GM12878 (cell line): ENCODE results near the gene OPCML. TPM values are rescaled to one million over a fixed set of nuclear protein-coding genes. Genes with fewer than 3 reads are reported as not detected.
A peak's percentile ranks its signal among the peaks of the same experiment; 100 is the strongest.

Source experiments
- ATAC-seq: fragments of 200-7000 bp; cut with Tn5 transposase; 3 replicates; pipeline ENCODE4 v1.9.1; 2020; ENCODE audit warnings: mild to moderate bottlenecking, moderate library complexity
- BruUV-seq: library from RNA; stranded (reverse); fragments of 400-500 nt; replicated peaks from 2 replicates; lab custom pipeline; 2021; lab: Mats Ljungman, UMichigan
- CTCF ChIA-PET: fragments of 300-600 bp; sonication (Branson Sonifier 250); formaldehyde crosslinking; extraction: SDS; loops from one replicate; lab custom pipeline; 2021; ENCODE audit warnings: inconsistent platforms; lab: Yijun Ruan, JAX
- POLR2A ChIA-PET: fragments of 350-600 bp; formaldehyde crosslinking; extraction: SDS; loops from one replicate; lab custom pipeline; 2021; ENCODE audit warnings: inconsistent platforms; lab: Charles Lee
- RAD21 ChIA-PET: fragments of 300-600 bp; sonication (Branson Sonifier 250); formaldehyde crosslinking; loops from one replicate; lab custom pipeline; 2023; ENCODE audit warnings: antibody characterized with exemption; ENCODE audit not compliant: unreplicated experiment; lab: Charles Lee
- SMC1A ChIA-PET: fragments of 300-600 bp; sonication (Branson Sonifier 250); formaldehyde crosslinking; loops from one replicate; lab custom pipeline; 2023; ENCODE audit not compliant: unreplicated experiment, uncharacterized antibody; lab: Charles Lee
- DNase-seq: peaks from one replicate; pipeline ENCODE4 v3.0.0-alpha.2; 2011; ENCODE audit warnings: low read depth, low spot score
- FAIRE-seq: peaks from 3 replicates; lab custom pipeline; 2011; peaks lifted over from hg19 to GRCh38; lab: Jason Lieb, UNC
- H2AFZ ChIP-seq: 2 replicates; pipeline ENCODE4 v1.6.0; 2011; ENCODE audit warnings: low read depth, low read length, control low read depth; ENCODE audit not compliant: control insufficient read depth
- H3K27ac ChIP-seq: 2 replicates; pipeline ENCODE4 v1.5.1; 2011; ENCODE audit warnings: control low read depth; ENCODE audit not compliant: control insufficient read depth, insufficient read depth
- H3K27me3 ChIP-seq, 2 experiments: replicated peaks in 1 of 2; 2 replicates each; pipeline versions ENCODE4 v1.6.0 to v1.6.1; 2011; ENCODE audit warnings: low read length in 1 of 2; ENCODE audit not compliant: control insufficient read depth in 2 of 2, insufficient read depth in 2 of 2
- H3K36me3 ChIP-seq, 2 experiments: 2 replicates each; pipeline ENCODE4 v1.5.1; 2011; ENCODE audit warnings: low read length in 1 of 2; ENCODE audit not compliant: control insufficient read depth in 2 of 2, insufficient read depth in 2 of 2
- H3K4me1 ChIP-seq: 2 replicates; pipeline ENCODE4 v1.6.1; 2011; ENCODE audit warnings: mild to moderate bottlenecking, low read length, moderate library complexity, mixed read lengths; ENCODE audit not compliant: control insufficient read depth, insufficient read depth
- H3K4me2 ChIP-seq: 2 replicates; pipeline ENCODE4 v1.6.0; 2011; ENCODE audit warnings: control low read depth; ENCODE audit not compliant: control insufficient read depth, insufficient read depth
- H3K4me3 ChIP-seq: fragments of 200-600 bp; sonication (generic); 2 replicates; pipeline ENCODE4 v1.5.1; 2016
- H3K79me2 ChIP-seq: 2 replicates; pipeline ENCODE4 v1.6.0; 2011; ENCODE audit warnings: low read length; ENCODE audit not compliant: control insufficient read depth, insufficient read depth
- H3K9ac ChIP-seq: 2 replicates; pipeline ENCODE4 v1.8.0; 2011; ENCODE audit warnings: low read length, control low read depth, mixed read lengths; ENCODE audit not compliant: control insufficient read depth, insufficient read depth
- H3K9me3 ChIP-seq: replicated peaks from 3 replicates; pipeline ENCODE4 v1.5.1; 2011; ENCODE audit warnings: mild to moderate bottlenecking, low read length; ENCODE audit not compliant: control insufficient read depth, insufficient read depth
- H4K20me1 ChIP-seq: 2 replicates; pipeline ENCODE4 v1.6.0; 2011; ENCODE audit not compliant: control insufficient read depth, insufficient read depth
- CTCF ChIP-seq, 3 experiments: IDR thresholded peaks in 2 of 3; conservative IDR thresholded peaks in 1 of 3; 2 replicates each; pipeline ENCODE4 v1.5.1; 2011; ENCODE audit warnings: low read depth in 3 of 3, low read length in 3 of 3, mild to moderate bottlenecking in 3 of 3, control low read depth in 2 of 3, moderate library complexity in 2 of 3, inconsistent platforms in 1 of 3, mixed read lengths in 1 of 3; ENCODE audit not compliant: control insufficient read depth in 2 of 3, insufficient read depth in 1 of 3; ENCODE audit errors: extremely low read depth in 1 of 3
- RAD21 ChIP-seq: IDR thresholded peaks from 2 replicates; pipeline ENCODE4 v1.6.1; 2011; ENCODE audit warnings: mild to moderate bottlenecking, low read depth, low read length, moderate library complexity; ENCODE audit not compliant: insufficient read depth
- RAD51 ChIP-seq: fragments of 450-650 bp; IDR thresholded peaks from 2 replicates; pipeline ENCODE4 v1.6.1; 2016; ENCODE audit warnings: moderate library complexity, mild to moderate bottlenecking, inconsistent platforms
- WGBS: methylation state at CpG from one replicate; pipeline ENCODE4 v1.1.6; 2016; ENCODE audit warnings: low lambda C conversion rate; ENCODE audit not compliant: insufficient replicate concordance, insufficient coverage; ENCODE audit errors: missing lambda C conversion rate; 5-methylcytosine and 5-hydroxymethylcytosine counted together
- in situ Hi-C: fragments of 300-500 bp; cut with MboI; formaldehyde crosslinking; loops from 9 replicates; pipeline ENCODE4 v1.14.3; 2018; ENCODE audit warnings: mixed read lengths
- intact Hi-C: fragments of 100-400 bp; cut with micrococcal nuclease; formaldehyde crosslinking; loops from one replicate; pipeline ENCODE4 v1.14.2; 2022; ENCODE audit not compliant: unreplicated experiment
- polyA plus RNA-seq, 11 experiments: library from polyadenylated mRNA; depleted of rRNA in 4 of 11; unstranded in 6 of 11; stranded (reverse) in 5 of 11; fragments of >200 nt; fragmentation: Nextera tagmentation in 4 of 11; fragmentation: Illumina TruSeq in 1 of 11; extraction: Ambion mirVana in 4 of 11; extraction: Trizol in 1 of 11; gene quantifications; 1 replicate in 1 of 11; 2 replicates in 10 of 11; pipeline versions ENCODE4 v1.2.1 to v1.2.3, GENCODE V29; 2011 to 2016; ENCODE audit warnings: inconsistent platforms in 2 of 11, missing spikeins in 2 of 11, low read depth in 1 of 11
- total RNA-seq, 4 experiments: library from RNA; depleted of rRNA in 3 of 4; stranded (reverse); fragments of >200 nt in 3 of 4; fragmentation: Illumina TruSeq in 1 of 4; extraction: Trizol in 1 of 4; gene quantifications; 2 replicates each; pipeline versions ENCODE4 v1.2.1 to v1.2.3, GENCODE V29; 2013 to 2021
- TF ChIP-seq, protein P1 (sequence below): fragments of 450-650 bp; IDR thresholded peaks from 2 replicates; pipeline ENCODE4 v1.6.1; 2016; ENCODE audit warnings: mild to moderate bottlenecking, moderate library complexity, borderline replicate concordance

Gene OPCML
- total and polyA plus RNA-seq, 10 of the 15 experiments (the other 5 are each of a cell fraction or from before 2014, with no cell fraction given) = 0.84 TPM; not detected in 9

GRCh38 chr11:133064152-133064877, 468.0 kb downstream of the OPCML start:
- Histone ChIP-seq H3K4me1 (no peaks in the 10 kb centered on the region), H2AFZ (no peak overlapping the region), H4K20me1 (no peaks in the 10 kb centered on the region), H3K27ac (no peak overlapping the region), H3K9ac (no peak overlapping the region), H3K79me2 (no peaks in the 10 kb centered on the region), H3K36me3 (no peaks in the 10 kb centered on the region), H3K4me3 (no peak overlapping the region), H3K27me3 (peaks cover 2 to 3% of the 10 kb centered on the region in 2 experiments; a peak in 1 of 4 replicates)
- intact Hi-C loops = no loop called here
- DNase-seq = no peak
- no peak for FAIRE-seq
- ATAC-seq = peak; percentile 41; the same call in 2 of the 3 replicates
- POLR2A ChIA-PET = no interaction called here
- WGBS = 21% methylated on average over 44 of the region's 44 CpGs
- in situ Hi-C loops = no loop called here
- TF ChIP-seq, protein P1, sequence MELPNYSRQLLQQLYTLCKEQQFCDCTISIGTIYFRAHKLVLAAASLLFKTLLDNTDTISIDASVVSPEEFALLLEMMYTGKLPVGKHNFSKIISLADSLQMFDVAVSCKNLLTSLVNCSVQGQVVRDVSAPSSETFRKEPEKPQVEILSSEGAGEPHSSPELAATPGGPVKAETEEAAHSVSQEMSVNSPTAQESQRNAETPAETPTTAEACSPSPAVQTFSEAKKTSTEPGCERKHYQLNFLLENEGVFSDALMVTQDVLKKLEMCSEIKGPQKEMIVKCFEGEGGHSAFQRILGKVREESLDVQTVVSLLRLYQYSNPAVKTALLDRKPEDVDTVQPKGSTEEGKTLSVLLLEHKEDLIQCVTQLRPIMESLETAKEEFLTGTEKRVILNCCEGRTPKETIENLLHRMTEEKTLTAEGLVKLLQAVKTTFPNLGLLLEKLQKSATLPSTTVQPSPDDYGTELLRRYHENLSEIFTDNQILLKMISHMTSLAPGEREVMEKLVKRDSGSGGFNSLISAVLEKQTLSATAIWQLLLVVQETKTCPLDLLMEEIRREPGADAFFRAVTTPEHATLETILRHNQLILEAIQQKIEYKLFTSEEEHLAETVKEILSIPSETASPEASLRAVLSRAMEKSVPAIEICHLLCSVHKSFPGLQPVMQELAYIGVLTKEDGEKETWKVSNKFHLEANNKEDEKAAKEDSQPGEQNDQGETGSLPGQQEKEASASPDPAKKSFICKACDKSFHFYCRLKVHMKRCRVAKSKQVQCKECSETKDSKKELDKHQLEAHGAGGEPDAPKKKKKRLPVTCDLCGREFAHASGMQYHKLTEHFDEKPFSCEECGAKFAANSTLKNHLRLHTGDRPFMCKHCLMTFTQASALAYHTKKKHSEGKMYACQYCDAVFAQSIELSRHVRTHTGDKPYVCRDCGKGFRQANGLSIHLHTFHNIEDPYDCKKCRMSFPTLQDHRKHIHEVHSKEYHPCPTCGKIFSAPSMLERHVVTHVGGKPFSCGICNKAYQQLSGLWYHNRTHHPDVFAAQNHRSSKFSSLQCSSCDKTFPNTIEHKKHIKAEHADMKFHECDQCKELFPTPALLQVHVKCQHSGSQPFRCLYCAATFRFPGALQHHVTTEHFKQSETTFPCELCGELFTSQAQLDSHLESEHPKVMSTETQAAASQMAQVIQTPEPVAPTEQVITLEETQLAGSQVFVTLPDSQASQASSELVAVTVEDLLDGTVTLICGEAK = no peak
- peak; percentile 29; the same call in 1 of the 2 replicates for TF ChIP-seq RAD21
- TF ChIP-seq CTCF (IDR thresholded peaks at IDR 0.05 in 2 of 3, conservative IDR thresholded peaks at IDR 0.05 in 1 of 3; ENCODE audit: control insufficient read depth in 2 of 3, extremely low read depth in 1 of 3, insufficient read depth in 1 of 3, low read depth in 3 of 3, low read length in 3 of 3) = peak; percentile 2 to 20 (median 11); a peak in 1 of 6 replicates
- TF ChIP-seq RAD51 = no peak
- TF ChIP-seq, all 136 proteins: peak for 2
- Histone ChIP-seq H3K9me3 (no peaks in the 10 kb centered on the region), H3K4me2 (no peak overlapping the region)
- CTCF ChIA-PET = interaction anchor here (1.0 to 1.1 kb wide), 2 partner anchors 9 to 14 kb away, joined by 3 read pairs; no protein-coding TSS in a partner anchor
- BruUV-seq = no TSS peak
- RAD21 ChIA-PET = no interaction called here
- SMC1A ChIA-PET = no interaction called here
